Transverse colon (tissue), 4 donors: ENCODE data around the gene MSI2.
A peak's percentile ranks its signal among the peaks of the same experiment; 100 is the strongest.

ENCODE experiments used
- CTCF ChIP-seq, 5 experiments: fragments of 200-600 bp in 3 of 5; fragments of 450-650 bp in 2 of 5; sonication (generic) in 3 of 5; IDR thresholded peaks; 1 replicate in 2 of 5; 2 replicates in 3 of 5; pipeline ENCODE4 v1.5.1; 2016 to 2017; ENCODE audit warnings: antibody characterized with exemption in 5 of 5, inconsistent platforms in 3 of 5, mild to moderate bottlenecking in 2 of 5, moderate library complexity in 1 of 5
- EP300 ChIP-seq: sonication (generic); formaldehyde crosslinking; IDR thresholded peaks from one replicate; pipeline ENCODE4 v1.6.1; 2017; ENCODE audit warnings: antibody characterized with exemption, low read depth
- POLR2A ChIP-seq: fragments of 450-650 bp; IDR thresholded peaks from one replicate; pipeline ENCODE4 v1.6.1; 2016; ENCODE audit warnings: antibody characterized with exemption, mild to moderate bottlenecking, moderate library complexity
- POLR2AphosphoS5 ChIP-seq, 3 donors: sonication (generic); formaldehyde crosslinking; IDR thresholded peaks; one replicate each; pipeline ENCODE4 v1.6.1; 2016; ENCODE audit warnings: antibody characterized with exemption in 3 of 3

- TF ChIP-seq CTCF (IDR thresholded peaks at IDR 0.05), result peak in 2 of 5 experiments; percentile 10 to 16
- no peak for TF ChIP-seq POLR2A
- no peak for TF ChIP-seq POLR2AphosphoS5 (IDR thresholded peaks at IDR 0.05)
- TF ChIP-seq EP300, result no peak
Measured at GRCh38 chr17:57440522-57441269, 184.4 kb downstream of the MSI2 start.
